IMR-90 (cell line): ENCODE results near the gene ADAMTS5.

ENCODE experiments used
- CEBPB ChIP-seq: IDR thresholded peaks from 2 replicates; pipeline ENCODE4 v1.6.1; 2012; ENCODE audit warnings: low read depth, low read length, improper control_type of control experiment
- CTCF ChIP-seq: conservative IDR thresholded peaks from 2 replicates; pipeline ENCODE4 v1.5.1; 2012; ENCODE audit warnings: mild to moderate bottlenecking, low read depth, low read length, improper control_type of control experiment
- MAFK ChIP-seq: IDR thresholded peaks from 2 replicates; pipeline ENCODE4 v1.6.1; 2012; ENCODE audit warnings: low read depth, low read length, improper control_type of control experiment
- MXI1 ChIP-seq: IDR thresholded peaks from 2 replicates; pipeline ENCODE4 v1.6.1; 2012; ENCODE audit warnings: low read depth, mild to moderate bottlenecking, low read length, moderate library complexity, borderline replicate concordance
- NFE2L2 ChIP-seq: fragments of 150-350 bp; IDR thresholded peaks from 2 replicates; pipeline ENCODE4 v1.6.1; 2016; ENCODE audit warnings: low read depth, mild to moderate bottlenecking, low read length
- RCOR1 ChIP-seq: IDR thresholded peaks from 2 replicates; pipeline ENCODE4 v1.6.1; 2012; ENCODE audit warnings: mild to moderate bottlenecking, low read length, improper control_type of control experiment; ENCODE audit not compliant: insufficient replicate concordance
- RFX5 ChIP-seq: IDR thresholded peaks from 2 replicates; pipeline ENCODE4 v1.8.0; 2012; ENCODE audit warnings: low read depth, mild to moderate bottlenecking, low read length, moderate library complexity

GRCh38 chr21:26956216-26956615, 10.7 kb downstream of the ADAMTS5 start:
- no peak for TF ChIP-seq CEBPB
- no peak for TF ChIP-seq CTCF
- TF ChIP-seq RFX5: no peak
- TF ChIP-seq RCOR1: no peak
- TF ChIP-seq MXI1: no peak
- TF ChIP-seq MAFK: no peak
- no peak for TF ChIP-seq NFE2L2
